Fibroblast of skin of right biceps (primary cell): ENCODE measurements around the gene DFFB.
"Not testable (repeated sequence)": the region's sequence is repeated elsewhere in the genome, so short reads cannot be mapped to it uniquely, and the experiment has no call there.

Source experiments
- DNase-seq: peaks from one replicate; pipeline ENCODE4 v3.0.0-alpha.2; 2013

DFFB gene

DNA sequence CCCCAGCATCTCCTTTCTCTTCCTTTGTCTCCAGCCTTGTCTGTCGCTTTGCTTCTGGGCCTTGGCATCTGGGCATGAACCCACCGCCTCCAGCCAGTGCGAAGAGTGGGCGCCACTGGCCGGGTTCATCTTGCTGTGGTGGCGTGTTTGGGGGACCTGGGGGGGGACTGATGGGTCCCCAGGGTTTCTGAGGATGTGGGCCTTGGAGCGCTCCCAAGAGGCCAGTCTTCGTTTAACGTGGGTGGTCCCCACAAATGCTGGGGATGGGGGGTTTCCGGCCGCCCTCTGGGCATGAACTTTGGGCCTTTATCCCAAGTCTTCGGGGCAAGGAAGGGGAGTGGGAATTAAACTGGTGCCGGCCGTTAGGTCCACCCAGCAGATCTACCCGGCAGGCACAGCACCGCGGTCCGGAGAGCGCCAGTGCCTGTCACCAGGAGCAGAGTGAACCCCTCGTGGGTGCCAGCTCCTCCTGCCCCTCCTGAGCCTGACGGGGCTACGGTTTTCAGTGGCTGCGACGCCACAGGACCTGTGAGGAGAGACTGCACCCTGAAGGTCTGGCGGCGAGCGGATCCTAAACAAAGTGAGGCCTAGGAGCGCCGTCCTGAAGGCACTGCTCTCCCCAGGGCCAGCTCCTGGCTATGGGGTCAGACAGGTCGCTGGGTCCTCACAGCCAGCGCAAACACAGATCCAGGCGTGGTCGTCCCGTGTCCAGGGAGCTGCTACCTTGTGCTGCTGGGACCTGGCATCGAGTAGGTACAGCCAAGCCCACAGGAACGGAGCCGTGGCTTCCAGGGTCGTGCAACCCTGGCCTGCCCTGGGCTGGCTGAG is 54.9 kb downstream of the DFFB start:
- no peak for DNase-seq

DNA sequence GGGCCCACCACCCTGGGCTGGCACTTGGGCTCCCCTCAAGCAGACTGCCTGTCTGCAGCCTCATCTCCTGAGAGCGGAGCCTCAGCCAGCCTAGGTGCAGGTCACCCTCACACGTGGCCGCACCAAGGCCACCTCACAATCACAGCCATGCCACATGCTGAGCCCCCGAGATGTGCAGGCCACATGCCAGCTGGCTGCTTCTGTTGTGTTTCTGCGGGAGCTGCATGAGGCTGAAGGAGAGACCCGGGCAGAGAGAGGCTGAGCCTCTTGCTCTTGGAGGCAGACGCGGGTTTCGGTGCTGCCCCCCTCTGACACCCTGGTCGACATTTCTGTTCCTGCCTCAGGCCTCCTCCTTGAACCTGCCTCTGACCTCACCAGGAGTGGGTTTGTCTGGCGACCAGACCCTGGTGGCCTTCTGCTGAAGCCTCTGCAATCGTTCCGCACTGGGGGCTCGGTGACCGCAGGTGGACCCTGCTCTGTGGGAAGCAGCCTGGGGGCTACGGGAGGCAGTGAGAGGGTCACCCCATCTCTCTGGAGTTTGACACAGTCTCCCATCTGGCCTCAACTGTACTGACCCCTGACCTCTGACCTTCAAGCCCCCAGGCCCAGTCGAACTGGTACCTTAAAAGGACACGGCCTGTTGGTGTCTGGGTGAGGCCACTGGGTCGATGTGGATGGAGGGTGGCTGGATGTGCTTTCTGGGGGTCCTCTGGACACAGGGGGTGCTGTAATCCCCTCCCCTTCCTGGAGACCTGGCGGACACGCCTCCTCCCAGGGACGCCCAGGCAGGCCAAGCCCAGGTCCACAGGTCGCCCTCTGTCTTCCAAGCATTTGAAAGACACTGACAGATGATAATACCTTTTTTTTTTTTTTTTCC is 55.8 kb downstream of the DFFB start:
- DNase-seq, result no peak

DNA sequence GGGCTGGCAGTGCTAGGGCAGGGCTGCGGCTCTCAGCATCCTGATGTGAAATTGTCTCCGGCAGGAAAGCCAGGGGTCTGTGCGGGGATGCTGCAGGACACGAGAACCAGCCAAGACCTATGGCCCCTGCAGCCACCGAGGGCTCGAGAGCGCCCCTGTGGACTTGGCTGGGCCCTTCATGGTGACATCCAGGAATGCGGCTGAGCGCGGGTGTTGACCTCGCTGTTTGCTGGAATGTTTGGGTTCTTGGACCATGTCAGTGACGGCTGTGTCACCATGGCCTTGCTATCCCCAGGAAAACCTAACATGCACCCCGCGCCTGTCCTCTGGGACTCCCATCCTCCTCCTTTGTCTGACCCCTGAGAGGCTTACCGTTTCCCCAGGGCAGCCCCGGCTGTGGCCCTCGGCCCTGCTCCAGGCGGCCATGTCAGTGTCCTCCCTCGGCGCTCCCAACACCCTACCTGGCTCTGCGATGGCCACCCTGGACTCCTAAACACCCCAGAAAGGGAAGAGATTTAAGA is 57.1 kb downstream of the DFFB start:
- DNase-seq, result no peak

DNA sequence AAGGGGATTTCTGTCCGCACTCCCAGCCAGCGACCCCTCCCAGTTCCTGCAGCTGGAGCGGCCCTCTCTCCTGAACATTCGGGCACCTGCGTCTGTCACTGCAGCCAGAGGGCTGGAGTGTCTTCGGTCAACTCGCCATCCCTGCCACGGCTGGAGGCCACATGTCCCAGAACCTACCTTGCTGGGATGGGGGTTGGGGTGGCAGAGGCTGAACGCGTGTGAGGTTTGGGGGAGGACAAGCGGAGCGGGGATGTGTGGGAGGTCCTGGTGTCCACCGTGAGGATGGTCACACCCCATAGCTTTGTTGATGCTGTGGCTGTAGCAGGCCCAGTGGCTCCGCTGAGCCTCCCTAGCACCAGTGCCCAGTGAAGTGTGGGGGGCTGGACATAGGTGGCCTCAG is 57.6 kb downstream of the DFFB start:
- no peak for DNase-seq

DNA sequence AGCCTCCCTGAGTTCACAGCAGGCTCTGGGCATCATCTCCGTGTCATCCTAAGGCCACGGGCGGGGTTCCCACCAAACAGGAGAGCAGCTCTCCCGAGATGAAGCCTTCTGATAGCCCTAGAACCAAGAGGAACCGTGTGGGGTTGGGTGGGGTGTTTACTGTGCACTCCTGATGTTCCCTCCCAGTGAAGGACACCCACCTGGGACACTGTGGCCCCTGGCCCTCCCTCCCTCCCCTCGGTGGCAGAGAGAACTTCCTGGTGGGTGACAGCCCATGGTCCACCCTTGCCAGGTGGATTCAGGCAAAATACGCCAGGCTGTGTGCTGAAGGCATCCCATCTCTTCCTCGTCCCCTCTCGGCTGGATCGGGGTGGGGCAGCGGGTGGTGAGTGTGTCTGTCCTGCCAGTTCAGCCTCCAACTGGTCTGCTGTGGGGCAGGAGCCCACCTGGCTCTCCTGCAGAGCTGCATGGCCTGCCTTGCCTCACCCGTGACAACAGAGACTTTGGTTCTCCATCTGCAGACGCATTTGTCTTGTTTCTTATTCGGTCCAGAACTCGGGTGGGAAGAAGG is 58.4 kb downstream of the DFFB start:
- no peak for DNase-seq

DNA sequence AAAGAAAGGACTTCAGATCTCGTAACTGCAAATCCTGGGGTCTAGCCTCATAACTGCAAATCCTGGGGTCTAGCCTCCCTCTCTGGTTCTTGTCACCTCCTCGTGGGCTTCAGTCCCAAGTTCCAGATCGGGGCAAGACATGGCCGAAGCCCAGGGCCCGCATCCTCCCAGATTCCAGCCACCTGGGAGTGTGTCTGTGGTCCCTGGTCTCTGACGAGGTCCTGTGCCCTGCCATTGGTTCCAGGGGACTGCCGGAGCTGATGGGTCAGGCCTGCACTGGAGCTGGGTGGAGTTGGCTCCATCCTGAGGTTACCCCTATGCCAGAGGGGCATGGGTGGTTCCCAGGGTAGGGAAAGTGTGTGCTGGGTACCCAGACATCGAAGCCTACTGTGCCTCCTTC is 60.5 kb downstream of the DFFB start:
- DNase-seq, result no peak

DNA sequence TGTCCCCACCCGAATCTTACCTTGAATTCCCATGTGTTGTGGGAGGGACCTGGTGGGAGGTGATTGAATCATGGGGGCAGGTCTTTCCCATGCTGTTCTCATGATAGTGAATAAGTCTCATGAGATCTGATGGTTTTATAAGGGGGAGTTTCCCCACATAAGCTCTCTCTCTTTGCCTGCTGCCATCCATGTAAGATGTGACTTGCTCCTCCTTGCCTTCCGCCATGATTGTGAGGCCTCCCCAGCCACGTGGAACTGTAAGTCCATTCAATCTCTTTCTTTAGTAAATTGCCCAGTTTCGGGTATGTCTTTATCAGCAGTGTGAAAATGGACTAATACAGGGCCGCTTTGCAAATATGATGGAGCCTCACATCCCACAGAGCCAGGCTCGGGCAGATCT is 61.1 kb downstream of the DFFB start:
- DNase-seq, result not testable (repeated sequence)

DNA sequence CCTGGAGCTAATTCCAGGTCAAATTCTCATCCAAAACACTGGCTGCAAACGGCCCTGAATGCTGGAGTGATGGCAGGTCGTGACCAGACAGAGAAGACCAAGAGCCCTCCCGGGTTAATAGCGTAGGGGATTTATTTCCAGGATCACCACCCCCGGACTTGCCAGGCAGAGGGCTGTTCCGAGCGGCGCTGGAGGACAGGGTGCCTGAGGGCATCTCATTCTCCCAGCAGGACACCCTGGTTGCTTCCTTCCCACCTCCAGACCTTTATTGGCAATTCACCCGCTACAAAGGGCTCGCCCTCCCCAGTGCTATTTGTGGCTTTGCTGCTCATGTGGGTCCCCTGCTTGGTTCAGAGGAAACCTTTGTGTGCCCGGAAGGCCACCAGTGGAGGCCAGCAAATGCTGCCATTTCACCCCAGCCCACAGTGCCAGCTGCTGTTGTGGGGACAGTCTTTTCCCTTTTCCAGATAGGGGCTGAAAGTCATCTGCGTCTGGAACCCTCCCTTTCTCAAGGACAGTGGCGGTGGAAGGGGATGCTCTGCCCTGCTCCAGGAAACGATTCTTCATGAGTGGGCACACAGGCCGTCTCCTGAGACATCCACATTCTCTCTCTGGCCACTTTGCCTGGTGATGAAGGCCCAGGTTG is 61.8 kb downstream of the DFFB start:
- DNase-seq, result no peak

DNA sequence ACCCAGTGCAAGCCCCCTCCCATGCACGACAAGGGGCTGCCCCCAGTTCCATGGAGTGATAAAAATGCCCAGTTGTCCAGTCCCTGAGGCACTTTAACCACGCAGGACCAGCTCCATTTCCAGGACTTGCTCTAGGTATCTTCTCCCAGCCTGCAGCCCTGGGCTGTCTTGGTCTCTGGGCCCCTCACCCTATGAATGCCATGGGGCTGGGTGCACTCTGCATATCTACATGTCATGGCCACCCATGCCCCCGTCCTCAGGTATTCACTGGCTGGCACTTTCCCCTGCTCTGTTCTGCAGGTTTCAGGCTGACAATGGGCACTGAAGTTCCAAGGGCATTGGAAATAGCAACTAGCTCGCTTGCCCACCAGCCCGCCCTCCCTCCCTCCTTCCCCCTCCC is 62.4 kb downstream of the DFFB start:
- no peak for DNase-seq

DNA sequence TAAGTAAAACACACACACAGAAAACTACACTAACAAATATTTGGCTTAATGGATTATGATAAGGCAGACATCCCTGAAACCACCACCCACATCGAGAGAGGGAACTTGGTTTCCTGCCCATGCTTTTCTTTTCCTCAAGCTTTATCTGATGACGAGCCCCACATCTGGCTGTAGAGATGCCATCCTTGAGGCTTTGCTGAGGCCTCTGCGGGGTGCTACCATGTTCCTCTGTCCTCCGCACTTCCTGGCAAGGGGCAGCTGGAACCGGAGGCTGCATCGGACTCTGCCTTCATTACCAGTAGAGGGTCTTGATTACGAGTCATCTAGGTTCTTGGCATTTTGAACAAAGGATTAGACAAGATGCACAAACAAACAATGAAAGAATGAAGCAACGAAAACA is 64.5 kb downstream of the DFFB start:
- no peak for DNase-seq

DNA sequence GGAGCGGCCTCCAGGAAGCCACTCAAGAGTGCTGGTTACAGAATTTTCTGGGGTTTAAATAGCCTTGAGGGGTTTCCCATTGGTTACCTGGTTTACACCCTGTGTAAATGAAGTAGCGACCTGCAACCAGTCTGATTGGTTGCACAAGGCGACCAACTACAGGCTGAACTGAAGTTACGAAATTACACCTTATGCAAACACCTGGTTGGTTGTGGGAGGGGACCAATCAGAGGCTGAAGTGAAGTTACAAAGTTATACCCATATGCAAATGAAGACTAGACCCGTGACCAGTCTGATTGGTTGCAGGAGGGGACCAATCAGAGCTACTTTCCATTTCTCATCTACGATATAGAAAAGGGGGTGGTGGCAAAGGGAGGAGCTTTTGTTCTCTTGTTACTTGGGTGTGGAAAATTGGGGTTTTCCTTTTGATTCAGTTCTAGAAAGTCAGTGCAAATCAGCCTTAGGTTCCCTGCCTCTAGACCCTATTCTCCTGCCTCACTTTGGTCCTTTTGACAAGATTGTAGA is 65.0 kb downstream of the DFFB start:
- DNase-seq, result no peak

DNA sequence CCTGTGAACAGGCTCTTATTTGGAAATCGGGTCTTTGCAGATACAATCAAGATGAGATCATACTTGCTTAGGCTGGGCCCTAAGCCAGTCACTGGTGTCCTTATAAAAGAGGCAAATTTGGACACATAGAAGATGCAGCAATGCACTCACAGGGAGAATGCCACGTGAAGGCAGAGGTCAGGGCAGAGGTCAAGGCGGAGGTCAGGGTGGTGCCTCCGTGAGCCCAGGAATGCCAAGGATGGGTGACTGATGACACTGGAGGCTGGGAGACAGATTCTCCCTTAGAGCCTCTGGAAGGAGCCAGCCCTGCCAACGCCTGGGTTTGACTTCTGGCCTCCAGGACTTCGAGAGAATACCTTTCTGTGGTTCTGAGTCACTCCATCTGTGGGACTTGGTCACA is 65.6 kb downstream of the DFFB start:
- no peak for DNase-seq

DNA sequence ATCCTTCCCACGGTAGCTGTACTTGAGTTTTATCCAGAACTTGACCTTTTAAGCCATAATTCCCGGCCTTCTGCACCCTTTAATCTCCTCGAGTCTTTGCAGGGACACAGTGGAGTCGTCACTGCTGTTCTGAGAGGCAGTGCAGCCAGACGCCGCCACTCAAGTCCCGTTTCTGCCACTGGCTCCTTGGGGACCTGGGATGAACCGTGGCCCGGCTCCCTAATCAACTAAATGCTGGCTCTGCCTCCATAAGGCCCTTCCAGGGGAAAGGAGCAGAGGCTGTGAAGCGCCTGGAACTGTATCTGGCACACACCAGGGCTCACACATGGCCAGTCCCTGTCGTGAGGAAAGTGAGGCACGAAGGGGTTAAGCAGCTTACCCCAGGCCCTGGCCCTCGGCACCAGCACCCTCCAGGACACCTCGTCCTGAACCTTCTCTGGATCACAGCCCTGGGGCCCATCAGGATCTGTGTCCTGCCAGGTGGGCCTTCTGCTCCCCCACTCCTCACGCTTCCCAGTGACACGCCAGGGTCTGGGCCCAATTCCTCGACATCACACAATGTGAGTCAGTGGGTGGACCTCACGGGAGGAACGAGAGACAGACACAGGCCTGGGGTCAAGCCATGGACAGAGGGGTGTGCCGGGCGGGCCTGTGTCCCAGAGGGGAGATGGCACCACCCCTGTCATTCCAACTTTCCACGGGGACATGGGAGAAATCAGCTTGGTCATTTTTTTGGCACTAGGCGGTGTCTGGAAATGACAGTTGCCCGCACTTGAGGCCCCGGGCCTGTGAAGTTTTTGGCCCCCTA is 66.3 kb downstream of the DFFB start:
- no peak for DNase-seq

DNA sequence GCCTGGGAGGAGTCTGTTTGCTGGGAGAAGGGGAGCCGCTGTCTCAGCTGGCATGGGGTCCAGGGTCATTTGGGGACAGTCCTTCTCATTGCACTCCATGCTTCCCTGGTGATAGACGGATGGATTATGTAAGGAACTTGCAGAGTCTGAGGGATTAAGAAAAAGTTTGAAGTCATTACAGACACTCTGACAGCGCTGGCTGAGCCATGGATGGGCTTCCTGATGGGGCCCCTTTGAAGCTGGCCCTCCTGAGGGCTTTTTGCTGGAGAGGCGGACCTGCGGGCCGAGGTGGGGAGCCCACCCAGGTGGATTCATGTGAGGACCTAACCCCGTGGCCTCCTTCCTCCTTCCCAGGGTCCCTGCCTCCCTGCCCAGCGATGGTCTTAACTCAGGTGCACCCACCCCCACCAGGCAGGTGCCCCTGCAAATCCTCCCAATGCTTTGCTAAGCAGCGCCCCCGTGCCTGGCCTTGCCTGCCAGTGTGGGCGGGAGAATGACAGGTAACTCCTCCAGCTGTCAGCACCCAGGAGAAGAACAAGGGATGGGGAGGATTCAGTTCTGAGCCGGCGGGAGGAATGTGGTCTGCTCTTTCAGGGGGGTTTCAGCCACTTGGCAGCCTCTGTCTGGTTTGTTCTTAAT is 67.0 kb downstream of the DFFB start:
- DNase-seq, result no peak

DNA sequence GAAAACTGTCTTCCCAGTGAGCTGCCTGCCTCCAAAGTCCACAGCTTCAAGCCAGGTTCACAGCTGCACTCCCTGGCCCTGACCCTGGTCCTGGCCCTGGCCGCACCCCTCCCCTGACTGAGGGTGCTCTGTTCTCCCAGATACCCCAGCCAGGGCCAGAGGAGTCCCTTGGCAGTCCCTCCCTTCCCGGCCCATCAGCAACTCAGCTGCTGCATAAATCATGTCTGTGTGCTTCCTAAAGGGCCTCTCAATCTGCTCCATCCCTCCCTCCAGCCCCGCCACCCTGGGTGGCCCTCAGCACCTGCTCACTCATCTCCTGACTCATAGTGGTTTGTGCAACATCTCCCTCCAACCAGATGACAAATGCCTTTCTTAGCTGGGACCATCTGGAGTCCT is 67.5 kb downstream of the DFFB start:
- DNase-seq, result peak; percentile 12

DNA sequence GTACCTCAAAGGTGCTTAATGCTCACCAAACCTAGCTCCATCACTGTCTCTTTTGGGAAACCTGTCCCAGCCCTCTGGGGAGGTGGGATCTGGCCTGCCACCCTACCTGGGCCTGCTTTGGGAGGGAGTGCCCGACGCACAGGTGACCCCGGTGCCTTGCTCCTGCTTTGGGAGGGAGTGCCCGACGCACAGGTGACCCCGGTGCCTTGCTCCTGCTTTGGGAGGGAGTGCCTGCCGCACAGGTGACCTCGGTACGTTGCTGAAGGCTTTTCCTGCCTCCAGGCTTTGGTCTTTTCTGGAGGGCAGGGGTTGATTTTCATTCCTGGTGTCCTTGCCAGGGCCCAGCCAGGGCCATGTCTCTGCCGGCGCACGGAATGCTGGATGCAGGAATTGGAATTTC is 68.0 kb downstream of the DFFB start:
- no peak for DNase-seq

DNA sequence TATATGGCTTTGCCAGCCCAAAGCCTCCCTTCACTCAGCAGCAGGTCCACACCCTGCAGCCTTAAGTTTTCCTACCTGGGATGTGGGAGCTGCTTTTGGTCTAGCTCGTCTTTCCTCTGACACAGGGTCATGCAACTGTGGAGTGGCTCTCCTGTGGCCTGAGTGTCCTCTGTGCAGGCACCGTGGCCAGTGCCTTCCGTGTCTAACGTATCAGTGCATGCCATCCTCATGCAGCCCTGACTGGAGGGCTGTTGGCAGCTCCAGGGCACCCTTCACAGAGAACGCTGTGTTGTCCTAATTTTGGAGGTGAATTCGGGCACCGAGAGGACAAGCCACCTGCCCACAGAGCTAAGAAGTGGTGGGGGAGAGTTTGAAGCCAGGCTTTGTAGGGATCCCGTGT is 68.5 kb downstream of the DFFB start:
- DNase-seq, result no peak

DNA sequence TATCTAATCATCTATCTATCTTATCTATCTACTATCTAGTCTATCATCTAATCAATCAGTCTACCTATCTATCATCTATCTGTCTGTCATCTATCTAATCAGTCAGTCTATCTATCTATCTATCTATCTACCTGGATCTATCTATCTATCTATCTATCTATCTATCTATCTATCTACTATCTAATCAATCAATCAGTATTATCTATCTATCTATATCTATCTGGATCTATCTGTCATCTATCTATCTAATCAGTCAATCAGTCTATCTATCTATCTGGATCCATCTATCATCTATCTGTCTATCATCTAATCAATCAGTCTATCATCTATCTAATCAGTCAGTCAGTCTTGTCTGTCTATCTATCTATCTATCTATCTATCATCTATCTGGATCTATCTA is 69.7 kb downstream of the DFFB start:
- no peak for DNase-seq

DNA sequence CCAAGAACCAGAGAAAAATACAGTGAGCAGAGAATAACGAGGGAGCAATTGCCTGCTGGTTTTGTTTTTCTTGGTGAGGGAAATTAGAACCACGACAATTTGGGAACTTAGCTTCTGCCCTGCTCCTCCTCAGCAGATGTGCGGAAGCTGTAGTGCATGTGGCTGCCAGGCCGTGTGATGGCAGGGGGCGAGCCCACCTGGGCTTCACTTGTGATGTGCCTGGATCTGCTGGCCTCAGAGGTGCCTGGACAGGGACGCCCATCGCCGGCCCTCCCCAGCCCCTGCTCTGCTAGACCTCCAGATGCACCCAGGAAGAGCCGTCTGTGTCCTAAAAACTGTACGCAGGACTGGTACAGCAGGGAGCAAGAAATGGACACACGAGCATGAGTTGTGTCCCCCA is 71.3 kb downstream of the DFFB start:
- no peak for DNase-seq

DNA sequence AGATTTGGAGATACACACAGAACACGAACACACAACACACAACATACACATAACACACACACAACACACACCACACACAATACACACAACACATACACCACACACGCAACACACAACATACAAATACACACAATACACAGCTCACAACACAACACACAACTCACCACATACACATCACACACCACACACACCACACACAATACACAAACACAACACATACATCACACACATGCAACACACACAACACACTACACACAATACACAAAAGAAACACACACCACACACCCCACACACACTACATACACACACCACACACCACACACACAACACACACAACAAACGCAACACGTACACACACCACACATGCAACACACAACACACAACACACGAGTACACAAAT is 71.8 kb downstream of the DFFB start:
- no peak for DNase-seq

DNA sequence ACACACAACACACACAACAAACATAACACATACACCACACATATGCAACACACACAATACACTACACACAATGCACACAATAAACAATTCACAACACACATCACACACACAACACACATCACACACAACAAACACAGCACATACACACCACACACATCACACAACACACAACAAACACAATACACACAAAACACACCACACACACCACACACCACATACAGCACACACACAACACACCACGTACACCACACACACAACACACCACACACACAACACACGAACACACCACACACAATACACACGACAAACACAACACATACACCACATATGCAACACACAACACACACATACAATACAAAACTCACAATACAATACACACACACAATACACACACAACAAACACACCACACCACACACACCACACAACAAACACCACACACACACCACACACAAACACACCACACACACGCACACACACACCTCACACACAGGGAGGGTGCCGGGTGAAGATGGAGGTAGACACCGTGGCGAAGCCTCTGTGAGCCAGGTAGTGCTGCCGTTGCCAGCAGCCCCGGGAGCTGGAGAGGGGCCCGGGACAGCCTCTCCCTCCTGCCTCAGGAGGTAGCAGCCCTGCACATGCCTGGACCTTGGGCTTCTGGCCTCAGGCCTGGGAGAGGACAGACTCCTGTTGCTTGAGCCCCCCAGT is 73.2 kb downstream of the DFFB start:
- DNase-seq, result no peak
